HG02870 (cell line): ENCODE data around the gene DNAH17.

Experiments
- ATAC-seq: cut with Tn5 transposase; IDR thresholded peaks from one replicate; pipeline ENCODE4 v1.9.1; 2021; ENCODE audit warnings: mild to moderate bottlenecking, moderate library complexity; ENCODE audit not compliant: unreplicated experiment

Gene DNAH17, protein sequence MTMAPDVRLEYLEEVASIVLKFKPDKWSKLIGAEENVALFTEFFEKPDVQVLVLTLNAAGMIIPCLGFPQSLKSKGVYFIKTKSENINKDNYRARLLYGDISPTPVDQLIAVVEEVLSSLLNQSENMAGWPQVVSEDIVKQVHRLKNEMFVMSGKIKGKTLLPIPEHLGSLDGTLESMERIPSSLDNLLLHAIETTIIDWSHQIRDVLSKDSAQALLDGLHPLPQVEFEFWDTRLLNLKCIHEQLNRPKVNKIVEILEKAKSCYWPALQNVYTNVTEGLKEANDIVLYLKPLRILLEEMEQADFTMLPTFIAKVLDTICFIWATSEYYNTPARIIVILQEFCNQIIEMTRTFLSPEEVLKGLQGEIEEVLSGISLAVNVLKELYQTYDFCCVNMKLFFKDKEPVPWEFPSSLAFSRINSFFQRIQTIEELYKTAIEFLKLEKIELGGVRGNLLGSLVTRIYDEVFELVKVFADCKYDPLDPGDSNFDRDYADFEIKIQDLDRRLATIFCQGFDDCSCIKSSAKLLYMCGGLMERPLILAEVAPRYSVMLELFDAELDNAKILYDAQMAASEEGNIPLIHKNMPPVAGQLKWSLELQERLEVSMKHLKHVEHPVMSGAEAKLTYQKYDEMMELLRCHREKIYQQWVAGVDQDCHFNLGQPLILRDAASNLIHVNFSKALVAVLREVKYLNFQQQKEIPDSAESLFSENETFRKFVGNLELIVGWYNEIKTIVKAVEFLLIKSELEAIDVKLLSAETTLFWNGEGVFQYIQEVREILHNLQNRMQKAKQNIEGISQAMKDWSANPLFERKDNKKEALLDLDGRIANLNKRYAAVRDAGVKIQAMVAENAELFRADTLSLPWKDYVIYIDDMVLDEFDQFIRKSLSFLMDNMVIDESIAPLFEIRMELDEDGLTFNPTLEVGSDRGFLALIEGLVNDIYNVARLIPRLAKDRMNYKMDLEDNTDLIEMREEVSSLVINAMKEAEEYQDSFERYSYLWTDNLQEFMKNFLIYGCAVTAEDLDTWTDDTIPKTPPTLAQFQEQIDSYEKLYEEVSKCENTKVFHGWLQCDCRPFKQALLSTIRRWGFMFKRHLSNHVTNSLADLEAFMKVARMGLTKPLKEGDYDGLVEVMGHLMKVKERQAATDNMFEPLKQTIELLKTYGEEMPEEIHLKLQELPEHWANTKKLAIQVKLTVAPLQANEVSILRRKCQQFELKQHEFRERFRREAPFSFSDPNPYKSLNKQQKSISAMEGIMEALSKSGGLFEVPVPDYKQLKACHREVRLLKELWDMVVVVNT (N-terminal part only)

GRCh38 chr17:78577296-78577695 lies at the start of gene DNAH17:
Gene DNAH17 (minus strand): TSS chr17:78577396. CDS start chr17:78575057, 2,339 bp downstream.
- no peak for ATAC-seq

DNA sequence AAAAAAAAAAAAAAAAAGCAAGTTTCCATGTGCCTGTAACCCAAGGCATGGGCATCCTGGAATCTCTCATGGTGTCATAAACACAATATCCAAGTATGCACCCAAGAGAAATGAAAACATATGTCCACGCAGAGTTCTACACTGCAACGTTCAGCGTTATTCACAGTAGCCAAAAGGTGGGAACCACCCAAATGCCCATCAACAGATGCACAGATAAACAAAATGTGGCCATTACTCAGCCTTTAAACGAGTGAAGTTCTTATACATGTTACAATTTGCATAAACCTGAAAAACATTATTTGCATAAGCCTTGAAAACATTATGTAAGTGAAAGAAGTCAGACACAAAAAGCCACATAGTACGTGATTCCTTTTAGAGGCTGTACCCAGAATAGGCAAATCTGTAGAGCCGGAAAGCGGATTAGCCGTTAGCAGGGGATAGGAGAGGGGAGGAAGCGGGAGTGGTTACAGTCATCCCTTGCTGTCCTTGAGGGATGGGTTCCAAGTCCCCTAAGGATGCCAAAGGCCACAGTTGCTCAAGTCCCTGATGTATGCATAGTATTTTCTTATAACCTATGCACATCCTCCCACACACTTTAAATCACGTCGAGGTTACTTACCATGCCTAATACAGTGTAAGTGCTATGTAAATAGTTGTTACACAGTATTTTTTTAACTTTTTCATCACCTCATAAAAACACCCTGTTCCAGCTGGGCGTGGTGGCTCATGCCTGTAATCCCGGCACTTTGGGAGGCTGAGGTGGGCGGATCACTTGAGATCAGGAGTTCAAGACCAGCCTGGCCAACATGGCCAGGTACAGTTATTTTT lies 47.3 kb upstream of the DNAH17 start:
- ATAC-seq, result no peak

DNA sequence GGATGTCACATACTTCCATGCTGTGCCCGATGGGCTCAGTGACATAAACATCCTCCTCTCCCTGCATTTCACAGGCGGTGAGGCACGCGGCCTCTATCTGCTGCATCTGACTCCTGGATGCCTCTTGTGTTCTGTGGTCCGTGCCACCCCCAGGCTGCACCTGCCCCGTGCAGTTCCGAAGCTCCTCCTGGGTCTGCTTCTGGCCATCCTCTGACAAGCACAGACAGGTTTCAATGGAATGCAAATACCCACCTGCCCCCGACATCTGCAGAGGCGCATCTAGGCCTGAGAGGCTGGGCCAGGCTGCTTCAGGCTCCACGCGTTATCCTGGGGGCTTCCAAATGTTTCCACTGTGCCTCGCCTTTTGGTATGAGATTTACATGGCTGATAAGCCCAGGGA lies 46.3 kb upstream of the DNAH17 start:
- no peak for ATAC-seq

GRCh38 chr17:78622491-78623265 lies 45.5 kb upstream of the DNAH17 start:
- no peak for ATAC-seq

DNA sequence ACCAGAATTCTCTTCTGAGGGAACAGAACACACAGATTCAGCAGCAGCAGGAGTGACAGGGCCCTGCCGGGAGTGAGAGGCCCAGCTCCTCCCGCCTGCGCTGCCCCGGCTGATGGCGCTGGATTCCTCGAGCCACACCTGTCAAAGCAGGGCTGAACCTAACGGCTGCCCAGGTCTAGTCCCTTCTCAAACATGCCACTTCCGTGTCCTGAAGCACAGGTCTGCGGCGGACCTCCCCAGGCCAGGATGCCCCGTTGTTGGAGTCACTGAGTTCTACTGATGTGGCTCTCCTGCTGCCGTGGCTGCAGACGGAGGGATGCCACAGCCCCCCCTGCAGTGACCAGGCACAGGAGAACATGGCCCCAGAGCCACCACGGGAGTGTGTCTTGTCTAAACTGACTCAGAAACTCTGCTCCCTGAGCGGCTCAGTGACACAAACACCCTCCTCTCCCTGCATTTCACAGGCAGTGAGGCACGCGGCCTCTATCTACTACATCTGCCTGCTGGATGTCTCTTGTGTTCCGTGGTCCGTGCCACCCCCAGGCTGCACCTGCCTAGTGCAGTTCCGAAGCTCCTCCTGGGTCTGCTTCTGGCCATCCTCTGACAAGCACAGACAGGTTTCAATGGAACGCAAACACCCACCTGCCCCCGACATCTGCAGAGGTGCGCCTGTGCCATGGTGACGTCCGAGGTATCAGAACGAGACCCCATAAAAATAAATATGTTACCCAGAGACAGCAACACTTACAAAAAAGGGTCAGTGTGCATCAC lies 44.7 kb upstream of the DNAH17 start:
- ATAC-seq, result no peak

DNA sequence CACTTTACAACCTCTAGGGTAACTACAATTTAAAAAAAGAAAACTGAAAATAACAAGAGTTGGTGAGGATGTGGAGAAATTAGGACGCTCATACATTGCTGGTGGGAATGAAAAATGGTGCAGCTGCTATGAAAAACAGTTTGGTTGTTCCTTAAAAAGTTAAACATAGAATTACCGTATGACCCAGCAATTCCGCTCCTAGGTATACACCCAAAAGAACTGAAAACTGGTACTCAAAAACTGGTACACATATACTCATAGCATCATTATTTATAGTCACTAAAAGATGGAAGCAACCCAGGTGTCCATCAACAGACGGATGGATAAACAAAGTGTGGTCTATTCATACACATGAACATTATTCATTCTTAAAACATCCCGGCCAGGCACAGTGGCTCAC lies 42.9 kb upstream of the DNAH17 start:
- no peak for ATAC-seq

DNA sequence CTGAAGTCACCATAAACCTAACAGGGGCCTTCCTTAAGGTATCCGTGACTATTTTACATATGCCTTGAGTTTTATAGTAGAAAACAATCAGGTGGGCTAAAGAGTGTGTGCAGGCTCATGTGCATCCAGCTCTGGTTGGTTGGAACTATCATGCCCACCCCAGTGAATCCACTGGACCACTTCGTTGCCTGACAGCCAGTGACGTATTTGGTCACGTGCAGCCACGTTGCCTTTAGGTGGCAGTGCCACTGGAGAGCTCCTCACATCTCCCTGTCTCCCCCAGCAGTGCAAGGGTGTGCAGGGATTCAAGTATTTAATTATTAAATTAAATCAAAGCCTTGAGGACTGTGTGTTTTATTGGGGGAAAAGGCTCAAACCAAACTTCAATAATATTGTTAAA lies 42.1 kb upstream of the DNAH17 start:
- no peak for ATAC-seq

DNA sequence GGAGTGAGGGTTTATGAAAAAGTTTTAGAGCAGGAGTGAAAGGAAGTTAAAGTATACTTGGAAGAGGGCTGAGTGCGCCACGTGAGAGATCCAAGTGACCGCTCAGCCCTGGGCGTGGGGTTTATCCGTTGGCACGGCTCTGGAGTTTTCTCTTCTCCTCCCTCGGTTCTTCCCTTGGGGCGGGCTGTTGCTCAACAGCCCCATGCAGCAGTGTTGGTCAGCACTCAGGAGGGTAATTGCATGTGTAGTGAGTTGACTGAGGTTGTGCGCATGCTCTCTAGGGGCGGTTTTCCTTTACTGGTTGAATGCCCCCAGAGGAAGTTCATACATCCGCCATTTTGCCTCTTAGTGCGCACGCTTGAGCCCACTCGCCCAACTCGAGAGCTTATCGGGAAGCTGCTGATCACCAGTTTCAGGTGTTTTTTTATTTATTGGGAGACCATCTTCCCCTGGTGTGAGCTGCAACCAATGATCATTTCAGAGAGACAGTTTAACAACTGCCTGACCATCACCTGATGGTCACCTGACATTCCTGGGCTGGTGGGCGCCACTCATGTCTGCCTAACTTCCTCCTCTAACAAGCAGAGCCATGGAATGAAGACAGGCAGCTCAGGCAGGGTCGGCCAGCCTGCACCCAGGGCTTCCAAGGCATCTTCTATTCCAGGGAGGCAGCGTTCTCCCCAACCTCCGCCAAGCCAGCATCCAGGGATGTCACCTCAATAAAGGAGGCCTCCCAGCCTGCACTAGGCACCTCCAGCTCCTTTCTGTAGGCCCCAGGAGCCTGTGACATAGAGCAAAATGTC lies 41.3 kb upstream of the DNAH17 start:
- ATAC-seq, result no peak

GRCh38 chr17:78617511-78618061 lies 40.4 kb upstream of the DNAH17 start:
- no peak for ATAC-seq

DNA sequence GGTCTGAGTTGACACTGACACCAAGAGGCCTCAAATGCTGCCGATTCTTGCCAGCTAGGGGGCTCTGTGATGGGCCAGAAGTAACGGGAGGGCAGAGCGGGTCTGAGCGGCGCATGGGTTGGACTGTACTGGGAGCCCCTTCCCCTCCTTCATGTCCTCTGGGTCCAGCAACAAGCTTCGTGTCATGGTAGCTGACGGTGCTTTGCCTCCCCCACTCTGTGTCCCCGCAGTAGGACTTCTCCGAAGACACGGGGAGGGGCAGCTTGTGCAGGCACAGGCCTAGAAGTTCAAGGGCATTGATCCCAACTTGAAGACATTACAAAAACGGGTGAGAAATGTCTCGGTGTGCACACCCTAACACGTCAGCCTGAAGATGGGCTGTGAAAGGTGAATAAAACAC lies 39.8 kb upstream of the DNAH17 start:
- no peak for ATAC-seq

GRCh38 chr17:78615631-78616030 lies 38.4 kb upstream of the DNAH17 start:
- ATAC-seq, result no peak

- no peak for ATAC-seq
Measured at GRCh38 chr17:78613416-78613815, 36.2 kb upstream of the DNAH17 start.

- ATAC-seq, result no peak
Measured at GRCh38 chr17:78611607-78612006, 34.4 kb upstream of the DNAH17 start.

GRCh38 chr17:78610951-78611511 lies 33.8 kb upstream of the DNAH17 start:
- no peak for ATAC-seq

DNA sequence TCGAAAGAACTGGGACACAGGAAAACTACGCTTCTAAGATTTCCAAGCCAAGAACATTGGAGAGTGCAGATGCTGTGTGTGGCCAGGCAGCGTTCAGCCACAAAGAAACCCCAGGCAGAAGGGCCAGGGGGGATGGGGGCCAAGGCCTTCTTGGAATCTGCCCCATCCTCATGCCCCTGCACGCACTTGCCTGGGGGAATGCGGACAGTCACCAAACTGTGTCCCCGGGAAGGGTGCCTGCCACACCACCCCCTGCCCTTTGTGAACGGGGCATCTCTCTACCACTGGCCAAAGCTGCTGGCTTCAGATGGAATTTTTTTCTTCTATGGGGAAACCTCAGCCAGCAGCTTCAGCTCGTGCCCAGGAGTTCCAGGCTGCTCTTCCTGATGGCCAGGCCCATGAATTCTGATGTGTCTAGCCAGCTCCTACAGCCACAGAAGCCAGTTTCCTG lies 32.0 kb upstream of the DNAH17 start:
- no peak for ATAC-seq

- ATAC-seq, result no peak
Measured at GRCh38 chr17:78608804-78609186, 31.6 kb upstream of the DNAH17 start.

GRCh38 chr17:78608122-78608803 lies 31.1 kb upstream of the DNAH17 start:
- no peak for ATAC-seq
